AG04450 (cell line): Measurements from ENCODE around the gene CUL4B. TPM values are rescaled to one million over a fixed set of nuclear protein-coding genes. Genes with fewer than 3 reads are reported as not detected.
A peak's percentile ranks its signal among the peaks of the same experiment; 100 is the strongest.

Experiments used
- CTCF ChIA-PET: fragments of 300-600, 350-600 bp; formaldehyde crosslinking; extraction: SDS; loops from one replicate; lab custom pipeline; 2022; ENCODE audit warnings: antibody characterized with exemption, inconsistent platforms; lab: Charles Lee
- POLR2A ChIA-PET: fragments of 350-600 bp; formaldehyde crosslinking; extraction: SDS; loops from one replicate; lab custom pipeline; 2021; ENCODE audit warnings: antibody characterized with exemption, inconsistent platforms; lab: Yijun Ruan, JAX
- DNase-seq: peaks from one replicate; pipeline ENCODE4 v3.0.0-alpha.2; 2011; ENCODE audit warnings: low read depth, low spot score
- H3K27ac ChIP-seq: one replicate; pipeline ENCODE4 v1.5.1; 2012; ENCODE audit warnings: low read depth, low read length, control low read depth
- H3K27me3 ChIP-seq: one replicate; pipeline ENCODE4 v1.6.0; 2012; ENCODE audit warnings: low read length; ENCODE audit not compliant: control insufficient read depth, insufficient read depth
- H3K4me3 ChIP-seq: 2 replicates; pipeline ENCODE4 v1.5.1; 2011; ENCODE audit warnings: mild to moderate bottlenecking, low read depth, low read length, control low read depth
- H3K9me3 ChIP-seq: 2 replicates; pipeline ENCODE4 v1.5.1; 2012; ENCODE audit warnings: low read length; ENCODE audit not compliant: control insufficient read depth, insufficient read depth
- polyA plus RNA-seq: library from polyadenylated mRNA; depleted of rRNA; stranded (reverse); fragments of >200 nt; gene quantifications from 2 replicates; pipeline ENCODE4 v1.2.3, GENCODE V29; 2011
- TF ChIP-seq, protein P1 (sequence below): IDR thresholded peaks from 2 replicates; pipeline ENCODE4 v1.5.1; 2011; ENCODE audit warnings: low read depth, low read length, control low read depth, inconsistent platforms

Gene CUL4B
- polyA plus RNA-seq, 1 experiment, result 64.5 TPM

DNA sequence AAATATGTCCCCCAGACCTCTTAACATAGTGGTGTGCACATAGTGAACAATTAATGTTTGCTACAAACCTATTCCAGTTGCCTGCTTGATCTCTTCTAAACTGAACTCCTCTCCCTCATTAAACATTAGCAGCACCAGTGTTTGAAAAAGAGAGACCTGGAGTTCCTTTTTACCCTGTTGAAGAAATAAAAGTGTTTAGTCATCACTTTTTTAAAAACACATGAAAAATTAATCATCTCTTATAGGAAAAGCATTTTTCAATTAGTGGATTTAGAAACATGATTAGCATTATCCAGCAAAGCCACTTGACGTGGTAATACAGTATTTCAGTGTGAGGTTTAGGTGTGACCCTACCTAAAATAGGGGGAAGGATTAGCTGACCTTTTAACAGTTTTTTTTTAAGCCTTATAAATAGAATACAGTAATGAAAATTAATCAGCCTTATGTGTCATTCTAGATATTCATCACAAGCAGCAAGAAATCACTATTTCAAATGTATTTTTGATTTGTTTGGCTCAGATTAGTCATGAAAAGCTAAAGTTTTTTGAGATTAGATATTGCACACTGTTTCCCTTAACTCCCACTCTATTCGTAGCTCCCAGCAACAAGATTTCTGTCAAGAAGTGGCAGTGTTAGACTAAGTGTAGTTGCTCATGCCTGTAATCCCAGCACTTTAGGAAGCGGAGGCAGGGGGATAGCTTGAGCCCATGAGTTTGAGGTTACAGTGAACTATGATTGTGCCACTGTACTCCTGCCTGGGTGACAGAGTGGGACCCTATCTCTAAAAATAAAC lies 26.2 kb downstream of the CUL4B start:
- TF ChIP-seq, protein P1, sequence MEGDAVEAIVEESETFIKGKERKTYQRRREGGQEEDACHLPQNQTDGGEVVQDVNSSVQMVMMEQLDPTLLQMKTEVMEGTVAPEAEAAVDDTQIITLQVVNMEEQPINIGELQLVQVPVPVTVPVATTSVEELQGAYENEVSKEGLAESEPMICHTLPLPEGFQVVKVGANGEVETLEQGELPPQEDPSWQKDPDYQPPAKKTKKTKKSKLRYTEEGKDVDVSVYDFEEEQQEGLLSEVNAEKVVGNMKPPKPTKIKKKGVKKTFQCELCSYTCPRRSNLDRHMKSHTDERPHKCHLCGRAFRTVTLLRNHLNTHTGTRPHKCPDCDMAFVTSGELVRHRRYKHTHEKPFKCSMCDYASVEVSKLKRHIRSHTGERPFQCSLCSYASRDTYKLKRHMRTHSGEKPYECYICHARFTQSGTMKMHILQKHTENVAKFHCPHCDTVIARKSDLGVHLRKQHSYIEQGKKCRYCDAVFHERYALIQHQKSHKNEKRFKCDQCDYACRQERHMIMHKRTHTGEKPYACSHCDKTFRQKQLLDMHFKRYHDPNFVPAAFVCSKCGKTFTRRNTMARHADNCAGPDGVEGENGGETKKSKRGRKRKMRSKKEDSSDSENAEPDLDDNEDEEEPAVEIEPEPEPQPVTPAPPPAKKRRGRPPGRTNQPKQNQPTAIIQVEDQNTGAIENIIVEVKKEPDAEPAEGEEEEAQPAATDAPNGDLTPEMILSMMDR, result no peak
- POLR2A ChIA-PET, result no interaction called here
- CTCF ChIA-PET, result no interaction called here
- no peaks in the 10 kb centered on the region for H3K9me3 ChIP-seq
- H3K27ac ChIP-seq, result no peak overlapping the region
- no peak overlapping the region for H3K4me3 ChIP-seq
- H3K27me3 ChIP-seq, result no peaks in the 10 kb centered on the region
- no peak for DNase-seq

DNA sequence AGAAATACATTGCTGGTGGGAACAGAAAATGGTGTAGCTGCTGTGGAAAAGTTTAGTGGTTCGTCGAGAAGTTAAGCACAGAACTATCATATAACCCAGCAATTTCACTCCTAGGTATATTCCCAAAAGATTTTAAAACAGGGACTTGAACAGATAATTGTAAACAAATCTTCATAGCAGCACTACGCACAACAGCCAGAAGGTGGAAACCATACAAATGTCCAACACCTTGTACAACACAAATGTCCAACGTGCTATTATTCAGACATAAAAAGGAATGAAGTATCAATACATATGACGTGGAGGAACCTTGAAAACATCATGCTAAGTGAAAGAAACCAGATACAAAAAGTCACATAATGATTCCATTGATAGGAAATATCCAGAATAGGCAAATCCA lies 37.9 kb downstream of the CUL4B start:
- no peaks in the 10 kb centered on the region for H3K27me3 ChIP-seq
- CTCF ChIA-PET, result no interaction called here
- POLR2A ChIA-PET, result no interaction called here
- TF ChIP-seq, protein P1, result no peak
- H3K4me3 ChIP-seq, result no peak overlapping the region
- H3K9me3 ChIP-seq, result no peaks in the 10 kb centered on the region
- DNase-seq, result no peak
- H3K27ac ChIP-seq, result no peak overlapping the region

DNA sequence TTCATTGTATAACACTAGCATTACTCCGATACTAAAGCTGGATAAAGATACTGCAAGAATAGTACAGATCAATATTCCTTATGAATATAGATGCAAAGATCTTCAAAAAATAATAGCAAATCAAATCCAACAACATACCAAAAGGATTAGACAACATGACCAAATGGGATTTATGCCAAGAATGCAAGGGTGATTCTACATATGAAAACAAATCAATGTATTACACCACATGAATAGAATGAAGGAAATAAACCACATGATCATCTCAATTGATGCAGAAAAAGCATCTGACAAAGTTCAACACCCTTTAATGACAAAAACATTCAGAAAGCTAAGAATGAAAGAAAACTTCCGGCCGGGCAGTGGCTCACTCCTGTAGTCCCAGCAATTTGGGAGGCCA lies 42.8 kb downstream of the CUL4B start:
- ChIA-PET CTCF (no interaction called here), POLR2A (interaction anchor here (0.6 kb wide), 1 partner anchor 191 kb away, joined by 3 read pairs; no protein-coding TSS in a partner anchor)
- Histone ChIP-seq H3K4me3 (no peak overlapping the region), H3K27me3 (no peaks in the 10 kb centered on the region), H3K27ac (peak overlapping the region; percentile 31), H3K9me3 (no peaks in the 10 kb centered on the region)
- TF ChIP-seq, protein P1, result no peak
- DNase-seq, result peak; percentile 21

DNA sequence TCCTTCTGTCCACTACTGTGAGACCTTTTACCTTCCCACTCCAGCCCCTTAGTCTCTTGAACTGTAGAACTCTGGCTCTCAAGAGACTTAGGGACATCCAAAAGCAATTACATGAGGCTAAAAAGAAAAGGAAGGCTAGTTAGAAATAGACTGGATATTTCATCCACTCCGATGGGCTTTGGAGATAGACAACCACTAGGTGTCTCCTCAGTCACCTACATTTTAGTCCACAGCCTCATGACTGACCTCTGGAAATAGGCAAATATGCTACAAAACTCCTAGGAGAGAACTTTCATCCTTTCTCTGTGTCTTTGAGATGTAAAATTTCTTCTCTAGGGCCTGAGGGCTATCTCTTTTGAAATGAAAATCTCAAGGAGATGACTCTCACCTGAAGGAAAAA lies 46.5 kb downstream of the CUL4B start:
- POLR2A ChIA-PET, result no interaction called here
- Histone ChIP-seq H3K4me3 (no peak overlapping the region), H3K27ac (no peak overlapping the region), H3K27me3 (no peaks in the 10 kb centered on the region), H3K9me3 (no peaks in the 10 kb centered on the region)
- DNase-seq, result no peak
- TF ChIP-seq, protein P1, result peak; percentile 37
- CTCF ChIA-PET, result interaction anchor here (0.7 to 1.1 kb wide), 6 partner anchors 113 to 276 kb away, joined by 3 to 8 read pairs (median 4); no protein-coding TSS in a partner anchor

DNA sequence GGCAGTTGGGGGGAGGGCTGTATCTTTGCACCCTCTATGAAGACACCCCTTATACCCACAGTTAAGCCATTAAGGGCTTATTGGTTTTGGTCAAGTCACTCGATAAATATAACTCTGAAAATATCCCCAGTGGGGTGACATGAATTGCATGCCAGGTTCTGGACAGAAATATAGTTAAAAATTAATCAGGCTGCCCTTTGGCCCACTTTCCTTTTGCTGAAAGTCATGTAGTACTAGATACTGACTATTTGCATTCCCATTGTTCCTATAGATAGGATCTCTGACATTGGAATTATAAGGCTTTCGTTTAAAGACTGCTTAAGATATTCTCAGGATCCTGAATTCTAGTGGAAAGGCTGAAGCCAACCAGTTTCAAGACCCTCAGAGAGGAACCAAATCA lies 48.1 kb downstream of the CUL4B start:
- CTCF ChIA-PET, result no interaction called here
- TF ChIP-seq, protein P1, result no peak

More for the DNA sequence above, 48.1 kb downstream of the CUL4B start:
- POLR2A ChIA-PET, result no interaction called here
- DNase-seq, result no peak
- Histone ChIP-seq H3K4me3 (no peak overlapping the region), H3K9me3 (no peaks in the 10 kb centered on the region), H3K27ac (no peak overlapping the region), H3K27me3 (no peaks in the 10 kb centered on the region)
